K562 (cell line): ENCODE measurements around the gene KRTAP1-1.

ENCODE experiments used
- EZH2 ChIP-seq: IDR thresholded peaks from 2 replicates; pipeline ENCODE4 v1.6.1; 2012; ENCODE audit warnings: low read depth, mild to moderate bottlenecking, inconsistent platforms, low read length, borderline replicate concordance
- JUNB ChIP-seq: fragments of 450-650 bp; formaldehyde crosslinking; conservative IDR thresholded peaks from 2 replicates; pipeline ENCODE4 v1.4.0; 2020; ENCODE audit warnings: mild to moderate bottlenecking
- JUND ChIP-seq, 2 experiments: IDR thresholded peaks; 2 replicates in 1 of 2; 3 replicates in 1 of 2; pipeline ENCODE4 v1.6.1; 2011; ENCODE audit warnings: borderline replicate concordance in 2 of 2, low read depth in 2 of 2, low read length in 2 of 2, improper control_type of control experiment in 1 of 2, missing biosample characterization in 1 of 2, missing genetic modification characterization in 1 of 2, missing genetic modification reagents in 1 of 2
- PHF20 ChIP-seq: fragments of 450-650 bp; IDR thresholded peaks from 2 replicates; pipeline ENCODE4 v1.6.1; 2018; ENCODE audit not compliant: partially characterized antibody
- PHF8 ChIP-seq: fragments of 200-600 bp; sonication (generic); IDR thresholded peaks from 2 replicates; pipeline ENCODE4 v1.6.1; 2012; ENCODE audit warnings: mixed run types, mild to moderate bottlenecking, inconsistent platforms, low read length, moderate library complexity, borderline replicate concordance
- ZNF57 ChIP-seq: fragments of 450-650 bp; formaldehyde crosslinking; IDR thresholded peaks from 2 replicates; pipeline ENCODE4 v1.4.0; 2020; ENCODE audit warnings: mild to moderate bottlenecking, moderate library complexity
- TF ChIP-seq, protein P1 (sequence below): fragments of 150-350 bp; IDR thresholded peaks from 2 replicates; pipeline ENCODE4 v1.6.1; 2014; ENCODE audit warnings: low read depth, mild to moderate bottlenecking, low read length, borderline replicate concordance
- TF ChIP-seq, protein P2 (sequence below): fragments of 200-400 bp; formaldehyde crosslinking; IDR thresholded peaks from 2 replicates; pipeline ENCODE4 v1.6.1; 2017; ENCODE audit warnings: mild to moderate bottlenecking, low read depth, low read length, moderate library complexity
- TF ChIP-seq, protein P3 (sequence below): fragments of 250-450 bp; sonication (Bioruptor Pico); IDR thresholded peaks from 2 replicates; pipeline ENCODE4 v1.4.0; 2020; ENCODE audit warnings: mild to moderate bottlenecking, moderate library complexity

DNA sequence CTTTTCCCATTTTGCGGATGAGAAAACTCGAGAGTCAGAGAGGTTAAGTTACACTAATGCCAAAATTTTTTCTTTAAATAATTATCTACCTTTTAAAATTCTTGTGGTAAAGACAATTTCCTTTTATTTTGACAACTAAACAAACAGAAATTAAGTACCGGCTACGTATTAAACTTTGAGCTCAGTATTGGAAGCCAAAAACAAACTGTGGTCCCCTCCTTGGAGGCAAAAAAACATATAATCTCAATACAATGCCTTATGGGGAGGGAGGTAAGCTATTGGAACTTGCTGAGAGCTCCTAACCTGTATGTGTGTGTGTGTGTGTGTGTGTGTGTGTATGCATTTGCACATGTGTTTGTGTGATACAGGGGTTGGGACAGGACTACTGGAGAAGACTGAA lies 22.2 kb upstream of the KRTAP1-1 start:
- TF ChIP-seq, protein P1, sequence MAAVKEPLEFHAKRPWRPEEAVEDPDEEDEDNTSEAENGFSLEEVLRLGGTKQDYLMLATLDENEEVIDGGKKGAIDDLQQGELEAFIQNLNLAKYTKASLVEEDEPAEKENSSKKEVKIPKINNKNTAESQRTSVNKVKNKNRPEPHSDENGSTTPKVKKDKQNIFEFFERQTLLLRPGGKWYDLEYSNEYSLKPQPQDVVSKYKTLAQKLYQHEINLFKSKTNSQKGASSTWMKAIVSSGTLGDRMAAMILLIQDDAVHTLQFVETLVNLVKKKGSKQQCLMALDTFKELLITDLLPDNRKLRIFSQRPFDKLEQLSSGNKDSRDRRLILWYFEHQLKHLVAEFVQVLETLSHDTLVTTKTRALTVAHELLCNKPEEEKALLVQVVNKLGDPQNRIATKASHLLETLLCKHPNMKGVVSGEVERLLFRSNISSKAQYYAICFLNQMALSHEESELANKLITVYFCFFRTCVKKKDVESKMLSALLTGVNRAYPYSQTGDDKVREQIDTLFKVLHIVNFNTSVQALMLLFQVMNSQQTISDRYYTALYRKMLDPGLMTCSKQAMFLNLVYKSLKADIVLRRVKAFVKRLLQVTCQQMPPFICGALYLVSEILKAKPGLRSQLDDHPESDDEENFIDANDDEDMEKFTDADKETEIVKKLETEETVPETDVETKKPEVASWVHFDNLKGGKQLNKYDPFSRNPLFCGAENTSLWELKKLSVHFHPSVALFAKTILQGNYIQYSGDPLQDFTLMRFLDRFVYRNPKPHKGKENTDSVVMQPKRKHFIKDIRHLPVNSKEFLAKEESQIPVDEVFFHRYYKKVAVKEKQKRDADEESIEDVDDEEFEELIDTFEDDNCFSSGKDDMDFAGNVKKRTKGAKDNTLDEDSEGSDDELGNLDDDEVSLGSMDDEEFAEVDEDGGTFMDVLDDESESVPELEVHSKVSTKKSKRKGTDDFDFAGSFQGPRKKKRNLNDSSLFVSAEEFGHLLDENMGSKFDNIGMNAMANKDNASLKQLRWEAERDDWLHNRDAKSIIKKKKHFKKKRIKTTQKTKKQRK: no peak
- no peak for TF ChIP-seq JUNB (CRISPR knock-in tag)
- TF ChIP-seq, protein P2, sequence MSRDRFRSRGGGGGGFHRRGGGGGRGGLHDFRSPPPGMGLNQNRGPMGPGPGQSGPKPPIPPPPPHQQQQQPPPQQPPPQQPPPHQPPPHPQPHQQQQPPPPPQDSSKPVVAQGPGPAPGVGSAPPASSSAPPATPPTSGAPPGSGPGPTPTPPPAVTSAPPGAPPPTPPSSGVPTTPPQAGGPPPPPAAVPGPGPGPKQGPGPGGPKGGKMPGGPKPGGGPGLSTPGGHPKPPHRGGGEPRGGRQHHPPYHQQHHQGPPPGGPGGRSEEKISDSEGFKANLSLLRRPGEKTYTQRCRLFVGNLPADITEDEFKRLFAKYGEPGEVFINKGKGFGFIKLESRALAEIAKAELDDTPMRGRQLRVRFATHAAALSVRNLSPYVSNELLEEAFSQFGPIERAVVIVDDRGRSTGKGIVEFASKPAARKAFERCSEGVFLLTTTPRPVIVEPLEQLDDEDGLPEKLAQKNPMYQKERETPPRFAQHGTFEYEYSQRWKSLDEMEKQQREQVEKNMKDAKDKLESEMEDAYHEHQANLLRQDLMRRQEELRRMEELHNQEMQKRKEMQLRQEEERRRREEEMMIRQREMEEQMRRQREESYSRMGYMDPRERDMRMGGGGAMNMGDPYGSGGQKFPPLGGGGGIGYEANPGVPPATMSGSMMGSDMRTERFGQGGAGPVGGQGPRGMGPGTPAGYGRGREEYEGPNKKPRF: no peak
- TF ChIP-seq PHF8: no peak
- TF ChIP-seq PHF20: no peak
- no peak for TF ChIP-seq EZH2
- TF ChIP-seq ZNF57 (CRISPR knock-in tag): no peak
- no peak for TF ChIP-seq JUND (IDR thresholded peaks at IDR 0.05; ENCODE audit: borderline replicate concordance, low read depth, low read length)
- no peak for TF ChIP-seq JUND (tag; IDR thresholded peaks at IDR 0.05; ENCODE audit: borderline replicate concordance, low read depth, low read length)
- TF ChIP-seq, protein P3, sequence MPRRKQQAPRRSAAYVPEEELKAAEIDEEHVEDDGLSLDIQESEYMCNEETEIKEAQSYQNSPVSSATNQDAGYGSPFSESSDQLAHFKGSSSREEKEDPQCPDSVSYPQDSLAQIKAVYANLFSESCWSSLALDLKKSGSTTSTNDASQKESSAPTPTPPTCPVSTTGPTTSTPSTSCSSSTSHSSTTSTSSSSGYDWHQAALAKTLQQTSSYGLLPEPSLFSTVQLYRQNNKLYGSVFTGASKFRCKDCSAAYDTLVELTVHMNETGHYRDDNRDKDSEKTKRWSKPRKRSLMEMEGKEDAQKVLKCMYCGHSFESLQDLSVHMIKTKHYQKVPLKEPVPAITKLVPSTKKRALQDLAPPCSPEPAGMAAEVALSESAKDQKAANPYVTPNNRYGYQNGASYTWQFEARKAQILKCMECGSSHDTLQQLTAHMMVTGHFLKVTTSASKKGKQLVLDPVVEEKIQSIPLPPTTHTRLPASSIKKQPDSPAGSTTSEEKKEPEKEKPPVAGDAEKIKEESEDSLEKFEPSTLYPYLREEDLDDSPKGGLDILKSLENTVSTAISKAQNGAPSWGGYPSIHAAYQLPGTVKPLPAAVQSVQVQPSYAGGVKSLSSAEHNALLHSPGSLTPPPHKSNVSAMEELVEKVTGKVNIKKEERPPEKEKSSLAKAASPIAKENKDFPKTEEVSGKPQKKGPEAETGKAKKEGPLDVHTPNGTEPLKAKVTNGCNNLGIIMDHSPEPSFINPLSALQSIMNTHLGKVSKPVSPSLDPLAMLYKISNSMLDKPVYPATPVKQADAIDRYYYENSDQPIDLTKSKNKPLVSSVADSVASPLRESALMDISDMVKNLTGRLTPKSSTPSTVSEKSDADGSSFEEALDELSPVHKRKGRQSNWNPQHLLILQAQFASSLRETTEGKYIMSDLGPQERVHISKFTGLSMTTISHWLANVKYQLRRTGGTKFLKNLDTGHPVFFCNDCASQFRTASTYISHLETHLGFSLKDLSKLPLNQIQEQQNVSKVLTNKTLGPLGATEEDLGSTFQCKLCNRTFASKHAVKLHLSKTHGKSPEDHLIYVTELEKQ (CRISPR knock-in tag): no peak
